Measurements from ENCODE around the gene CLCN1.

Gene CLCN1

GRCh38 chr7:143295870-143296269 is 20.0 kb upstream of the CLCN1 start:
- H3K27ac ChIP-seq = no peak overlapping the region
- no peak for TF ChIP-seq ZFX (IDR thresholded peaks at IDR 0.05; ENCODE audit: borderline replicate concordance)
- TF ChIP-seq CTCF (IDR thresholded peaks at IDR 0.05) = no peak

GRCh38 chr7:143296686-143297085 is 19.2 kb upstream of the CLCN1 start:
- H3K27ac ChIP-seq = no peak overlapping the region
- TF ChIP-seq CTCF (IDR thresholded peaks at IDR 0.05) (no peak), ZFX (IDR thresholded peaks at IDR 0.05; ENCODE audit: borderline replicate concordance) (no peak)

- no peak overlapping the region for H3K27ac ChIP-seq
- TF ChIP-seq CTCF (IDR thresholded peaks at IDR 0.05) = no peak
- no peak for TF ChIP-seq ZFX (IDR thresholded peaks at IDR 0.05; ENCODE audit: borderline replicate concordance)
Observed at GRCh38 chr7:143299346-143299745, 16.6 kb upstream of the CLCN1 start.

GRCh38 chr7:143299840-143300239 is 16.1 kb upstream of the CLCN1 start:
- no peak overlapping the region for H3K27ac ChIP-seq
- TF ChIP-seq CTCF (IDR thresholded peaks at IDR 0.05) = peak; percentile 91
- no peak for TF ChIP-seq ZFX (IDR thresholded peaks at IDR 0.05; ENCODE audit: borderline replicate concordance)

GRCh38 chr7:143300959-143301935 is 14.7 kb upstream of the CLCN1 start:
- peak overlapping the region; percentile 17 for H3K27ac ChIP-seq
- TF ChIP-seq CTCF (IDR thresholded peaks at IDR 0.05) = no peak
- no peak for TF ChIP-seq ZFX (IDR thresholded peaks at IDR 0.05; ENCODE audit: borderline replicate concordance)

- TF ChIP-seq CTCF (IDR thresholded peaks at IDR 0.05) (no peak), ZFX (IDR thresholded peaks at IDR 0.05; ENCODE audit: borderline replicate concordance) (no peak)
Observed at GRCh38 chr7:143303733-143304132, 12.2 kb upstream of the CLCN1 start.

GRCh38 chr7:143304938-143305337 is 11.0 kb upstream of the CLCN1 start:
- no peak for TF ChIP-seq ZFX (IDR thresholded peaks at IDR 0.05; ENCODE audit: borderline replicate concordance)
- H3K27ac ChIP-seq = no peak overlapping the region

More at GRCh38 chr7:143303733-143304132, 12.2 kb upstream of the CLCN1 start:
- no peak overlapping the region for H3K27ac ChIP-seq

All from 22Rv1 (cell line).